CD4-positive, alpha-beta T cell (primary cell): ENCODE results near the gene NUP214. TPM values are rescaled to one million over a fixed set of nuclear protein-coding genes. Genes with fewer than 3 reads are reported as not detected.

ENCODE experiments used
- ATAC-seq: fragments of 200-7000 bp; cut with Tn5 transposase; one replicate; pipeline ENCODE4 v1.10.0; 2022; ENCODE audit warnings: mild to moderate bottlenecking; ENCODE audit not compliant: poor library complexity
- CTCF ChIA-PET: fragments of 350-600 bp; sonication (Branson Sonifier 250); formaldehyde crosslinking; loops from one replicate; lab custom pipeline; 2021; ENCODE audit warnings: antibody characterized with exemption, inconsistent platforms; lab: Charles Lee
- POLR2A ChIA-PET: fragments of 350-600 bp; sonication (Branson Sonifier 250); formaldehyde crosslinking; loops from one replicate; lab custom pipeline; 2021; ENCODE audit warnings: antibody characterized with exemption, inconsistent platforms; lab: Charles Lee
- DNase-seq, 14 experiments: peaks; one replicate each; pipeline ENCODE4 v3.0.0-alpha.2; 2013 to 2020; ENCODE audit warnings: mixed read lengths in 2 of 14
- H3K27ac ChIP-seq, 2 donors: one replicate each; pipeline versions ENCODE4 v1.5.1 to v1.7.0; 2013; ENCODE audit warnings: low read length in 2 of 2, low read depth in 1 of 2, mild to moderate bottlenecking in 1 of 2
- H3K27me3 ChIP-seq, 2 experiments: 1 replicate in 1 of 2; 2 replicates in 1 of 2; pipeline versions ENCODE4 v1.6.1 to v1.7.0; 2013; ENCODE audit warnings: low read length in 2 of 2, control low read depth in 1 of 2, mild to moderate bottlenecking in 1 of 2, moderate library complexity in 1 of 2; ENCODE audit not compliant: insufficient read depth in 2 of 2, control insufficient read depth in 1 of 2
- H3K36me3 ChIP-seq: one replicate; pipeline ENCODE4 v1.6.1; 2013; ENCODE audit warnings: low read length, control low read depth; ENCODE audit not compliant: insufficient read depth
- H3K4me1 ChIP-seq: one replicate; pipeline ENCODE4 v1.6.1; 2013; ENCODE audit warnings: low read length, control low read depth; ENCODE audit not compliant: insufficient read depth
- H3K4me3 ChIP-seq: one replicate; pipeline ENCODE4 v1.5.1; 2013; ENCODE audit warnings: mild to moderate bottlenecking, low read length, moderate library complexity
- H3K9me3 ChIP-seq, 2 experiments: 1 replicate in 1 of 2; 2 replicates in 1 of 2; pipeline versions ENCODE4 v1.6.1 to v1.7.0; 2013; ENCODE audit warnings: low read length in 2 of 2, mild to moderate bottlenecking in 2 of 2, control low read depth in 1 of 2, moderate library complexity in 1 of 2; ENCODE audit not compliant: control insufficient read depth in 1 of 2, insufficient read depth in 1 of 2
- H3K27ac Mint-ChIP-seq: one replicate; pipeline ENCODE4 v1.8.0; 2020; ENCODE audit warnings: mixed read lengths
- H3K27me3 Mint-ChIP-seq: one replicate; pipeline ENCODE4 v1.8.0; 2021; ENCODE audit warnings: mixed read lengths
- H3K36me3 Mint-ChIP-seq: one replicate; pipeline ENCODE4 v1.8.0; 2021; ENCODE audit warnings: low read depth, mixed read lengths
- H3K4me1 Mint-ChIP-seq: one replicate; pipeline ENCODE4 v1.8.0; 2021; ENCODE audit warnings: low read depth, mixed read lengths
- H3K4me3 Mint-ChIP-seq: one replicate; pipeline ENCODE4 v1.8.0; 2020; ENCODE audit warnings: mild to moderate bottlenecking, mixed read lengths
- H3K9me3 Mint-ChIP-seq: one replicate; pipeline ENCODE4 v1.8.0; 2020; ENCODE audit warnings: mixed read lengths
- CTCF ChIP-seq: fragments of 200-600 bp; IDR thresholded peaks from one replicate; pipeline ENCODE4 v1.8.0; 2022; ENCODE audit warnings: antibody characterized with exemption, mild to moderate bottlenecking
- intact Hi-C, 2 experiments: fragments of 100-400 bp; cut with DNase I in 1 of 2; cut with micrococcal nuclease in 1 of 2; formaldehyde crosslinking; loops; one replicate each; pipeline versions ENCODE4 v1.15.1 to v1.9.0; 2023 to 2025; cut with DNase I, micrococcal nuclease
- total RNA-seq, 174 experiments: library from RNA in 2 of 174; stranded (reverse) in 2 of 174; gene quantifications; one replicate each; pipeline ENCODE4 v1.2.3 and lab custom pipeline; 2021 to 2026

The NUP214 gene
- total RNA-seq, 2 experiments from 2014 or later, result 105 to 107 TPM

GRCh38 chr9:131082774-131083512, 42.4 kb upstream of the NUP214 start:
- no peaks in the 10 kb centered on the region for H3K27me3 Mint-ChIP-seq
- H3K9me3 Mint-ChIP-seq, result no peaks in the 10 kb centered on the region
- H3K36me3 Mint-ChIP-seq, result no peaks in the 10 kb centered on the region
- ChIA-PET POLR2A (no interaction called here), CTCF (no interaction called here)
- H3K27ac ChIP-seq, result no peak overlapping the region
- H3K27me3 ChIP-seq, result no peaks in the 10 kb centered on the region
- TF ChIP-seq CTCF, result no peak
- H3K9me3 ChIP-seq, result no peaks in the 10 kb centered on the region
- intact Hi-C loops, result no loop called here
- H3K36me3 ChIP-seq, result no peaks in the 10 kb centered on the region
- ATAC-seq, result no peak
- no peaks in the 10 kb centered on the region for H3K4me1 ChIP-seq
- H3K27ac Mint-ChIP-seq, result no peak overlapping the region
- H3K4me3 Mint-ChIP-seq, result no peak overlapping the region
- no peaks in the 10 kb centered on the region for H3K4me1 Mint-ChIP-seq
- no peak overlapping the region for H3K4me3 ChIP-seq
- no peak for DNase-seq

GRCh38 chr9:131084661-131085369, 40.6 kb upstream of the NUP214 start:
- Mint-ChIP-seq H3K27ac (no peak overlapping the region), H3K27me3 (peaks cover 5% of the 10 kb centered on the region), H3K36me3 (no peaks in the 10 kb centered on the region), H3K4me3 (no peak overlapping the region), H3K4me1 (no peaks in the 10 kb centered on the region), H3K9me3 (no peaks in the 10 kb centered on the region)
- Histone ChIP-seq H3K27me3 (no peaks in the 10 kb centered on the region), H3K27ac (no peak overlapping the region), H3K9me3 (no peaks in the 10 kb centered on the region), H3K4me1 (no peaks in the 10 kb centered on the region), H3K4me3 (no peak overlapping the region), H3K36me3 (no peaks in the 10 kb centered on the region)
- intact Hi-C loops, result no loop called here
- no peak for DNase-seq
- CTCF ChIA-PET, result no interaction called here
- TF ChIP-seq CTCF, result no peak
- ATAC-seq, result no peak
- POLR2A ChIA-PET, result no interaction called here

GRCh38 chr9:131085370-131086122, 39.8 kb upstream of the NUP214 start:
- no peak for TF ChIP-seq CTCF
- H3K36me3 ChIP-seq, result no peaks in the 10 kb centered on the region
- Mint-ChIP-seq H3K27ac (no peak overlapping the region), H3K36me3 (no peaks in the 10 kb centered on the region), H3K27me3 (peaks cover 5% of the 10 kb centered on the region), H3K4me1 (no peaks in the 10 kb centered on the region), H3K9me3 (no peaks in the 10 kb centered on the region), H3K4me3 (no peak overlapping the region)
- DNase-seq (no peak), ATAC-seq (no peak)
- H3K9me3 ChIP-seq, result no peaks in the 10 kb centered on the region
- H3K27ac ChIP-seq, result no peak overlapping the region
- no peak overlapping the region for H3K4me3 ChIP-seq
- H3K27me3 ChIP-seq, result no peaks in the 10 kb centered on the region
- CTCF ChIA-PET, result no interaction called here
- intact Hi-C loops, result no loop called here
- POLR2A ChIA-PET, result no interaction called here
- no peaks in the 10 kb centered on the region for H3K4me1 ChIP-seq
